Endodermal cell (in vitro differentiated cells): ENCODE results near the gene MYL10. TPM values are rescaled to one million over a fixed set of nuclear protein-coding genes. Genes with fewer than 3 reads are reported as not detected.

Experiments
- DNase-seq: peaks from one replicate; pipeline ENCODE4 v3.0.0-alpha.2; 2017
- H3K27ac ChIP-seq: 2 replicates; pipeline ENCODE4 v1.5.1; 2013; ENCODE audit warnings: mild to moderate bottlenecking, low read depth, low read length, moderate library complexity
- H3K27me3 ChIP-seq: 2 replicates; pipeline ENCODE4 v1.6.1; 2013; ENCODE audit warnings: mild to moderate bottlenecking, low read length, moderate library complexity; ENCODE audit not compliant: insufficient read depth, control insufficient read depth, poor library complexity, severe bottlenecking
- H3K36me3 ChIP-seq: 2 replicates; pipeline ENCODE4 v1.7.0; 2013; ENCODE audit warnings: mild to moderate bottlenecking, low read length, moderate library complexity; ENCODE audit not compliant: control insufficient read depth, insufficient read depth
- H3K4me1 ChIP-seq: one replicate; pipeline ENCODE4 v1.7.0; 2013; ENCODE audit warnings: low read length; ENCODE audit not compliant: control insufficient read depth, insufficient read depth
- H3K4me3 ChIP-seq: 2 replicates; pipeline ENCODE4 v1.5.1; 2013; ENCODE audit warnings: mild to moderate bottlenecking, low read length, moderate library complexity
- H3K9ac ChIP-seq: 2 replicates; pipeline ENCODE4 v1.6.1; 2013; ENCODE audit warnings: mild to moderate bottlenecking, low read length, moderate library complexity; ENCODE audit not compliant: poor library complexity, severe bottlenecking; ENCODE audit errors: extremely low read depth
- H3K9me3 ChIP-seq: 2 replicates; pipeline ENCODE4 v1.6.1; 2013; ENCODE audit warnings: mild to moderate bottlenecking, low read length, moderate library complexity; ENCODE audit not compliant: control insufficient read depth
- H3K27ac Mint-ChIP-seq: 2 replicates; pipeline ENCODE4 v1.8.0; 2020; ENCODE audit warnings: mixed read lengths
- H3K27me3 Mint-ChIP-seq: 2 replicates; pipeline ENCODE4 v1.8.0; 2021; ENCODE audit warnings: mild to moderate bottlenecking, mixed read lengths; ENCODE audit not compliant: insufficient read depth
- H3K36me3 Mint-ChIP-seq: 2 replicates; pipeline ENCODE4 v1.8.0; 2020; ENCODE audit warnings: low read depth, mixed read lengths
- H3K4me1 Mint-ChIP-seq: 2 replicates; pipeline ENCODE4 v1.8.0; 2020; ENCODE audit warnings: mixed read lengths
- H3K4me3 Mint-ChIP-seq: 2 replicates; pipeline ENCODE4 v1.8.0; 2020; ENCODE audit warnings: mild to moderate bottlenecking, moderate library complexity, mixed read lengths
- H3K9me3 Mint-ChIP-seq: 2 replicates; pipeline ENCODE4 v1.8.0; 2020; ENCODE audit warnings: mild to moderate bottlenecking, mixed read lengths
- WGBS, 2 experiments: methylation state at CpG; one replicate each; pipeline versions ENCODE4 v1.1.5 to v1.1.7; 2013; ENCODE audit warnings: missing lambda C conversion rate in 2 of 2, mixed read lengths in 1 of 2; ENCODE audit not compliant: insufficient coverage in 1 of 2, insufficient read length in 1 of 2; 5-methylcytosine and 5-hydroxymethylcytosine counted together
- total RNA-seq, 2 donors: library from RNA; stranded (reverse); fragmentation: NEBNext Ultra II Directional in 1 of 2; extraction: Animal tissue kit (Norgen Biotek cat#: 25700) in 1 of 2; gene quantifications; 2 replicates in 1 of 2; 3 replicates in 1 of 2; pipeline ENCODE4 v1.2.1, GENCODE V29; 2021
- TF ChIP-seq, protein P1 (sequence below): fragments of 200-600 bp; sonication (generic); conservative IDR thresholded peaks from 2 replicates; pipeline ENCODE4 v1.5.0; 2021; ENCODE audit warnings: antibody characterized with exemption, mild to moderate bottlenecking

The MYL10 gene
- total RNA-seq, 2 donors from 2014 or later: not detected

DNA sequence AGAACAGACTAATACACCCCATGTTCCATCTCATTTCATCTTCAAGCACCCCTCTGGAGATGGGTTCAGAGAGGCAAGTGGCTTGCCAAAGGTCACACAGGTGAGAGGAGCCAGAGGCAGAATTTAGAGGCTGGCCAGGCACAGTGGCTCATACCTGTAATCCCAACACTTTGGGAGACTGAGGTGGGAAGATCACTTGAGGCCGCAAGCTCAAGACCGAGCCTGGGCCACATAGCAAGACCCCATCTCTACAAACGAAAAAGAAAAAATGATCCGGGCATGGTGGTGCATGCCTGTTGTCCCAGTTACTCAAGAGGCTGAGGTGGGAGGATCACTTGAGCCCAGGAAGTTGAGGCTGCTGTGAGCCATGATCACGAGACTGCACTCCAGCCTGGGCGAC, 34.7 kb upstream of the MYL10 start:
- no peak overlapping the region for H3K4me3 Mint-ChIP-seq
- WGBS, 2 experiments: 97 to 98% methylated on average over 4 of the region's 6 CpGs
- H3K36me3 Mint-ChIP-seq: no peaks in the 10 kb centered on the region
- no peak for DNase-seq
- H3K9me3 Mint-ChIP-seq: peaks cover 5% of the 10 kb centered on the region
- H3K36me3 ChIP-seq: no peaks in the 10 kb centered on the region
- TF ChIP-seq, protein P1, sequence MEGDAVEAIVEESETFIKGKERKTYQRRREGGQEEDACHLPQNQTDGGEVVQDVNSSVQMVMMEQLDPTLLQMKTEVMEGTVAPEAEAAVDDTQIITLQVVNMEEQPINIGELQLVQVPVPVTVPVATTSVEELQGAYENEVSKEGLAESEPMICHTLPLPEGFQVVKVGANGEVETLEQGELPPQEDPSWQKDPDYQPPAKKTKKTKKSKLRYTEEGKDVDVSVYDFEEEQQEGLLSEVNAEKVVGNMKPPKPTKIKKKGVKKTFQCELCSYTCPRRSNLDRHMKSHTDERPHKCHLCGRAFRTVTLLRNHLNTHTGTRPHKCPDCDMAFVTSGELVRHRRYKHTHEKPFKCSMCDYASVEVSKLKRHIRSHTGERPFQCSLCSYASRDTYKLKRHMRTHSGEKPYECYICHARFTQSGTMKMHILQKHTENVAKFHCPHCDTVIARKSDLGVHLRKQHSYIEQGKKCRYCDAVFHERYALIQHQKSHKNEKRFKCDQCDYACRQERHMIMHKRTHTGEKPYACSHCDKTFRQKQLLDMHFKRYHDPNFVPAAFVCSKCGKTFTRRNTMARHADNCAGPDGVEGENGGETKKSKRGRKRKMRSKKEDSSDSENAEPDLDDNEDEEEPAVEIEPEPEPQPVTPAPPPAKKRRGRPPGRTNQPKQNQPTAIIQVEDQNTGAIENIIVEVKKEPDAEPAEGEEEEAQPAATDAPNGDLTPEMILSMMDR: no peak
- H3K9me3 ChIP-seq: no peaks in the 10 kb centered on the region
- H3K4me3 ChIP-seq: no peak overlapping the region
- peaks cover 22% of the 10 kb centered on the region for H3K4me1 Mint-ChIP-seq
- peaks cover 7% of the 10 kb centered on the region for H3K27me3 Mint-ChIP-seq
- no peak overlapping the region for H3K27ac Mint-ChIP-seq
- no peak overlapping the region for H3K27ac ChIP-seq
- no peak overlapping the region for H3K9ac ChIP-seq
- no peaks in the 10 kb centered on the region for H3K27me3 ChIP-seq
- peaks cover 7% of the 10 kb centered on the region for H3K4me1 ChIP-seq

DNA sequence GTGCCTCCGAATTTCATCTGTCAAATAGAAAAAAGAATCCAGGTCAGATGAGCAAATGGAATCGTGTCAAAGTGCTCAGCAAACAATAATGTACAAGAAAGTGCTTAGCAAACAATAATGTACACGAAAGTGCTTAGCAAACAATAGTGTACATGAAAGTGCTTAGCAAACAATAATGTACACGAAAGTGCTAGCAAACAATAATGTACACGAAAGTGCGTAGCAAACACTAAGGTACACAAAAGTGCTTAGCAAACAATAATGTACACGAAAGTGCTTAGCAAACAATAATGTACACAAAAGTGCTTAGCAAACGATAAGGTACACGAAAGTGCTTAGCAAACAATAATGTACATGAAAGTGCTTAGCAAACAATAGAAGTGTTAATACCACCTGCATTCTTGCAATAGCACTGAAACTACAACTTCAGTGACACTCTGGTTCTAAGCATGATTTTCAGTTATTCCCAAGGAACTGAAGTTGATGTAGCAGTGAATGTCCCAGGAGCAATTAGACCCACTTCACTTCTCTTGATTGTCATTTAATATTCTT, 33.4 kb upstream of the MYL10 start:
- Mint-ChIP-seq H3K27me3 (peaks cover 3% of the 10 kb centered on the region), H3K9me3 (no peaks in the 10 kb centered on the region), H3K36me3 (no peaks in the 10 kb centered on the region), H3K27ac (no peak overlapping the region), H3K4me1 (peaks cover 19% of the 10 kb centered on the region), H3K4me3 (no peak overlapping the region)
- H3K9me3 ChIP-seq: no peaks in the 10 kb centered on the region
- DNase-seq: no peak
- H3K27me3 ChIP-seq: no peaks in the 10 kb centered on the region
- 93 to 96% methylated on average over 7 to 9 of the region's 9 CpGs for WGBS, 2 experiments
- H3K4me3 ChIP-seq: no peak overlapping the region
- TF ChIP-seq, protein P1: no peak
- H3K36me3 ChIP-seq: no peaks in the 10 kb centered on the region
- H3K9ac ChIP-seq: no peak overlapping the region
- H3K27ac ChIP-seq: no peak overlapping the region
- peaks cover 7% of the 10 kb centered on the region for H3K4me1 ChIP-seq

DNA sequence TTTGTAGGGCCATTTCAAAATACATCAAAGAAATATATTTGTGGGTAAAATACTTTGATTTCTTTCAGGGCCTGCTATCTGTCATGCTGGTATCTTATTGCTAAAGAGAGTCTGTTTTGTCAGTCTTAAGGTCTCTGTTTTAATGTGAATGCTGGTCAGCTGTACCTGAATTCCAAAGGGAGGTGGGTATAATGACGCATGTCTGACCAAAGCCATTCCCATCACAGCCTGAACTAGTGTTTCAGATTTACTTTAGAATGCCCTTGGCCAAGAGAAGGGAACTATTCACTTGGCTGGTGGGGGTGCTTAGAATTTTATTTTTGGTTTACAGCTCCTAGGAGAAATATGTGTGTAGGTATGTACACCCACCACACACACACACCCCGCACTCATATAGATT, 30.6 kb upstream of the MYL10 start:
- Mint-ChIP-seq H3K4me1 (peaks cover 9% of the 10 kb centered on the region), H3K36me3 (no peaks in the 10 kb centered on the region), H3K27ac (no peak overlapping the region), H3K27me3 (peaks cover 3% of the 10 kb centered on the region), H3K4me3 (no peak overlapping the region), H3K9me3 (no peaks in the 10 kb centered on the region)
- no peaks in the 10 kb centered on the region for H3K9me3 ChIP-seq
- 93 to 100% methylated on average over 1 of the region's 2 CpGs for WGBS, 2 experiments
- no peak overlapping the region for H3K9ac ChIP-seq
- DNase-seq: no peak
- H3K4me3 ChIP-seq: no peak overlapping the region
- no peaks in the 10 kb centered on the region for H3K36me3 ChIP-seq
- peaks cover 5% of the 10 kb centered on the region for H3K4me1 ChIP-seq
- H3K27me3 ChIP-seq: no peaks in the 10 kb centered on the region
- TF ChIP-seq, protein P1: no peak
- H3K27ac ChIP-seq: no peak overlapping the region
